HL-60 (cell line): Measurements from ENCODE around the gene SPOP.

Experiments
- GABPA ChIP-seq: IDR thresholded peaks from 2 replicates; pipeline ENCODE4 v1.6.1; 2012; ENCODE audit warnings: low read depth
- POLR2AphosphoS5 ChIP-seq: IDR thresholded peaks from 2 replicates; pipeline ENCODE4 v1.6.1; 2012; ENCODE audit warnings: low read depth
- REST ChIP-seq: IDR thresholded peaks from 2 replicates; pipeline ENCODE4 v1.6.1; 2012; ENCODE audit warnings: low read depth; ENCODE audit not compliant: insufficient replicate concordance
- SPI1 ChIP-seq: IDR thresholded peaks from 2 replicates; pipeline ENCODE4 v1.6.1; 2012; ENCODE audit warnings: low read depth, mild to moderate bottlenecking, borderline replicate concordance
- TF ChIP-seq, protein P1 (sequence below): IDR thresholded peaks from one replicate; pipeline ENCODE4 v1.5.1; 2011; ENCODE audit warnings: low read length, control low read depth, inconsistent platforms; ENCODE audit not compliant: insufficient read depth

DNA sequence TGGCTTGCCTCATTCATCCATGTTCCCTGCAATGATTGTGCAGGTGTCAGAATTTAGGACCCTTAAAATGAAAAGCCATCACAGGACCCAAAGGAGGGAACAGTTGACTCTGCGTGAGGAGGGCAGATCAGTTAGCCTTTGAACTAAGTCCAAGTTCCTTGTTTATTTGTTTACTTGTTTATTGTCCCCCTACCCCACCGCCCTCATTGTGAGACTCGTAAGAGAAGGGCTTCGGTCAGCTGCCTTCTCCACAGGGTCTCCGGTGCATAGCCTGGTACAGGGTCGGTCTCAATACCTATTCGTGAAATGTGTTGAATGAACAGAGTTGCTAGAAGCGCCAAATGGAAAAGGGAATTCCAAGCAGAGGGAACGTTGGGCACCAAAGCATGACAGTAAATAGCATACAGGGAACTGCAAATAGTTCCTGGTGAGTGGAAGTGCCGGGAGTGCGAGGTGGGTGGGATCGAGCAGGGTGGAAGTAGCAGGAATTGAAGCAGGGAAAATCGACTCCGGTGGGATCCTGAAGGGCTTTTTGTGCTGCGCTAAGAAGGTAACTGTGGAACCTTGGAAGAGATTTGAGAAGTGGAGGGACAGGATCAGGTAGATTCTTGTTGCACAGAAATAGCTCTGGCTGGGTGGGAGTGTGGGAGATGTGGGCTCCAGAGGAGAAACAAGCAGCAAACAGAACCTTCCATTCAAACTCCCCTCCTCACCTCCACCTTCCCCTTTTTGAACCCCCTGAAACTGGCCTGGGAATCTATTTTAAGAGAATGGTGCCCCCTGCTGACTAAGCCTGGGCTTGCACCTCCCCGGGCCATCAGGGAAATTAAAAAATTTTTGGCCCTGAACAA, 17.2 kb upstream of the SPOP start:
- TF ChIP-seq POLR2AphosphoS5: no peak
- TF ChIP-seq, protein P1, sequence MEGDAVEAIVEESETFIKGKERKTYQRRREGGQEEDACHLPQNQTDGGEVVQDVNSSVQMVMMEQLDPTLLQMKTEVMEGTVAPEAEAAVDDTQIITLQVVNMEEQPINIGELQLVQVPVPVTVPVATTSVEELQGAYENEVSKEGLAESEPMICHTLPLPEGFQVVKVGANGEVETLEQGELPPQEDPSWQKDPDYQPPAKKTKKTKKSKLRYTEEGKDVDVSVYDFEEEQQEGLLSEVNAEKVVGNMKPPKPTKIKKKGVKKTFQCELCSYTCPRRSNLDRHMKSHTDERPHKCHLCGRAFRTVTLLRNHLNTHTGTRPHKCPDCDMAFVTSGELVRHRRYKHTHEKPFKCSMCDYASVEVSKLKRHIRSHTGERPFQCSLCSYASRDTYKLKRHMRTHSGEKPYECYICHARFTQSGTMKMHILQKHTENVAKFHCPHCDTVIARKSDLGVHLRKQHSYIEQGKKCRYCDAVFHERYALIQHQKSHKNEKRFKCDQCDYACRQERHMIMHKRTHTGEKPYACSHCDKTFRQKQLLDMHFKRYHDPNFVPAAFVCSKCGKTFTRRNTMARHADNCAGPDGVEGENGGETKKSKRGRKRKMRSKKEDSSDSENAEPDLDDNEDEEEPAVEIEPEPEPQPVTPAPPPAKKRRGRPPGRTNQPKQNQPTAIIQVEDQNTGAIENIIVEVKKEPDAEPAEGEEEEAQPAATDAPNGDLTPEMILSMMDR: peak; percentile 58
- TF ChIP-seq REST: no peak
- peak; percentile 55; the same call in 1 of the 2 replicates for TF ChIP-seq SPI1
- no peak for TF ChIP-seq GABPA
